ENCODE measurements around the gene RBM42. TPM values are rescaled to one million over a fixed set of nuclear protein-coding genes. Genes with fewer than 3 reads are reported as not detected.

RBM42 gene
- total and polyA plus RNA-seq, 11 donors: 47.4 to 89.2 (median 58.8) TPM

DNA sequence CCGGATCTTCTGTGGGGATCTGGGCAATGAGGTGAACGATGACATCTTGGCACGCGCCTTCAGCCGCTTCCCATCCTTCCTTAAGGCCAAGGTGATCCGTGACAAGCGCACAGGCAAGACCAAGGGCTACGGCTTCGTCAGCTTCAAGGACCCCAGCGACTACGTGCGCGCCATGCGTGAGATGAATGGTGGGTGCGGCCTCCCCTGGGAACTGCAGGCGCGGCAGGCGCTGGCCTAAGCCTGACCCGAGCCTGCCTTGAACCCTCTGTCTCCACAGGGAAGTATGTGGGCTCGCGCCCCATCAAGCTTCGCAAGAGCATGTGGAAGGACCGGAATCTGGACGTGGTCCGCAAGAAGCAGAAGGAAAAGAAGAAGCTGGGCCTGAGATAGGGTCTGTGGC lies 8.3 kb downstream of the RBM42 start:
- no peaks in the 10 kb centered on the region for H3K9me3 ChIP-seq
- peaks cover 0 to 10% (median 0%) of the 10 kb centered on the region in 12 donors for H3K4me1 ChIP-seq
- intact Hi-C loops (cut with DNase I): no loop called here
- peaks cover 0 to 62% (median 61%) of the 10 kb centered on the region in 9 donors for H3K36me3 ChIP-seq
- no peak overlapping the region for H3K27ac ChIP-seq
- WGBS, 4 donors: 90 to 97% (median 94%) methylated on average over 24 to 25 of the region's 25 CpGs
- H3K27me3 ChIP-seq: no peaks in the 10 kb centered on the region
- ATAC-seq (no peak), DNase-seq (no peak)
- TF ChIP-seq, protein P1, sequence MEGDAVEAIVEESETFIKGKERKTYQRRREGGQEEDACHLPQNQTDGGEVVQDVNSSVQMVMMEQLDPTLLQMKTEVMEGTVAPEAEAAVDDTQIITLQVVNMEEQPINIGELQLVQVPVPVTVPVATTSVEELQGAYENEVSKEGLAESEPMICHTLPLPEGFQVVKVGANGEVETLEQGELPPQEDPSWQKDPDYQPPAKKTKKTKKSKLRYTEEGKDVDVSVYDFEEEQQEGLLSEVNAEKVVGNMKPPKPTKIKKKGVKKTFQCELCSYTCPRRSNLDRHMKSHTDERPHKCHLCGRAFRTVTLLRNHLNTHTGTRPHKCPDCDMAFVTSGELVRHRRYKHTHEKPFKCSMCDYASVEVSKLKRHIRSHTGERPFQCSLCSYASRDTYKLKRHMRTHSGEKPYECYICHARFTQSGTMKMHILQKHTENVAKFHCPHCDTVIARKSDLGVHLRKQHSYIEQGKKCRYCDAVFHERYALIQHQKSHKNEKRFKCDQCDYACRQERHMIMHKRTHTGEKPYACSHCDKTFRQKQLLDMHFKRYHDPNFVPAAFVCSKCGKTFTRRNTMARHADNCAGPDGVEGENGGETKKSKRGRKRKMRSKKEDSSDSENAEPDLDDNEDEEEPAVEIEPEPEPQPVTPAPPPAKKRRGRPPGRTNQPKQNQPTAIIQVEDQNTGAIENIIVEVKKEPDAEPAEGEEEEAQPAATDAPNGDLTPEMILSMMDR (IDR thresholded peaks at IDR 0.05): no peak
- no peak for TF ChIP-seq POLR2A (IDR thresholded peaks at IDR 0.05)
- H3K4me3 ChIP-seq: no peak overlapping the region

DNA sequence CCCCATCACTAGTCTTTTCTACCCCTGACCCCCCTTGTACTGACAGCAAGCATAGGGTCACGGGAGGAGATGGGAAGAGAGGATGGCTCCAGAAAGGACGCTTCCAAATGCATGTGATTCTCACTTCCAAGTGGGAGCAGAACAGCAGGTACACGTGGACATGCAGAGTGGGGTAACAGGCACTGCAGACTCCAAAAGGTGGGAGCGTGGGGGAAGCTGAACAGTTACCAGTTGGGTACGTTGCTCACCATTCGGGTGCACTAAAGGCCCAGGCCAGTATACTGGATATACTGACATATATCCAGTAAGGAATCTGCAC lies 10.4 kb downstream of the RBM42 start:
- TF ChIP-seq, protein P1 (IDR thresholded peaks at IDR 0.05): no peak
- TF ChIP-seq POLR2A (IDR thresholded peaks at IDR 0.05): no peak
- 43 to 54% (median 49%) methylated on average over 6 of the region's 6 CpGs for WGBS, 4 donors
- peaks cover 0 to 25% (median 7%) of the 10 kb centered on the region in 12 donors for H3K4me1 ChIP-seq
- no peaks in the 10 kb centered on the region for H3K9me3 ChIP-seq
- no peak overlapping the region for H3K27ac ChIP-seq
- H3K4me3 ChIP-seq: no peak overlapping the region
- H3K27me3 ChIP-seq: no peaks in the 10 kb centered on the region
- intact Hi-C loops (cut with DNase I): no loop called here
- DNase-seq (no peak), ATAC-seq (no peak)
- H3K36me3 ChIP-seq: peaks cover 0 to 41% (median 40%) of the 10 kb centered on the region in 9 donors

DNA sequence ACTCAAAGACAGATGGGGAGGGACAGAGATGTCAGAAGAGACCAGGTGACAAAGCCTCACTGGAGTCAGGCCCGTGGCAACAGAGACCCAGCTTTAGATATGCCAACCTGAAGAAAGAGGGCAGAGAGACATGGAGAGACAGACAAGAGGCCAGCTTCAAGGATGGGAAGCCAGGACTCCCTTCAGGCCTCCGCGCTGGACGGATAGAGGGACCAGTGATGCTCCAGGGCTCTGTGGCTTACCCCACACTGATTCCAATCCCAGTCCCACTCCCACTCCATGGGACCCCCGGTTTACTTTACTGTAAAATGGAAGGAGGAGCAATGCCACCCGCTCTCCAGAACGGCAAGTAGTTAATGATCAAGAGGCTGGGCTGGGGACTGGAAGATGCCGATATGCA lies 11.0 kb downstream of the RBM42 start:
- H3K4me1 ChIP-seq: peaks cover 0 to 29% (median 10%) of the 10 kb centered on the region in 12 donors
- no peak overlapping the region for H3K4me3 ChIP-seq
- no peak for TF ChIP-seq POLR2A (IDR thresholded peaks at IDR 0.05)
- TF ChIP-seq, protein P1 (IDR thresholded peaks at IDR 0.05): no peak
- 81 to 87% (median 84%) methylated on average over 8 of the region's 8 CpGs for WGBS, 4 donors
- H3K36me3 ChIP-seq: peaks cover 0 to 36% (median 34%) of the 10 kb centered on the region in 9 donors
- no peaks in the 10 kb centered on the region for H3K9me3 ChIP-seq
- H3K27ac ChIP-seq: no peak overlapping the region
- no peaks in the 10 kb centered on the region for H3K27me3 ChIP-seq
- DNase-seq: no peak
- no peak for ATAC-seq
- intact Hi-C loops (cut with DNase I): no loop called here

- Histone ChIP-seq H3K9me3 (no peaks in the 10 kb centered on the region), H3K27ac (no peak within 1 kb of the TSS), H3K27me3 (no peaks in the 10 kb centered on the region), H3K36me3 (peaks cover 0 to 19% (median 16%) of the 10 kb centered on the region in 9 donors), H3K4me3 (no peak within 1 kb of the TSS), H3K4me1 (peaks cover 0 to 37% (median 13%) of the 10 kb centered on the region in 12 donors)
- no peak for TF ChIP-seq POLR2A (IDR thresholded peaks at IDR 0.05)
- TF ChIP-seq, protein P1 (IDR thresholded peaks at IDR 0.05): no peak
- intact Hi-C loops (cut with DNase I): no loop called here
- ATAC-seq (no peak), DNase-seq (peak in 4 of 5 donors; percentile 38 to 60 (median 53))
- 18 to 27% (median 20%) methylated on average over 25 to 28 of the region's 28 CpGs for WGBS, 4 donors
Observed at GRCh38 chr19:35641515-35642151, 12.8 kb downstream of the RBM42 start, which contains the start of gene ETV2. TSS of gene ETV2 (plus strand) at chr19:35641745. CDS start at chr19:35642461, 716 bp downstream.
